PC-3 (cell line): ENCODE measurements around the gene DCLK3. TPM values are rescaled to one million over a fixed set of nuclear protein-coding genes. Genes with fewer than 3 reads are reported as not detected.
A peak's percentile ranks its signal among the peaks of the same experiment; 100 is the strongest.

Source experiments
- ATAC-seq: fragments of 200-7000 bp; cut with Tn5 transposase; 2 replicates; pipeline ENCODE4 v1.9.1; 2020; ENCODE audit warnings: mild to moderate bottlenecking, moderate library complexity
- BruUV-seq: library from RNA; stranded (reverse); fragments of 400-500 nt; replicated peaks from 2 replicates; lab custom pipeline; 2021; lab: Mats Ljungman, UMichigan
- CTCF ChIA-PET: fragments of 300-600 bp; sonication (Branson Sonifier 250); formaldehyde crosslinking; loops from one replicate; lab custom pipeline; 2022; ENCODE audit warnings: antibody characterized with exemption; lab: Charles Lee
- POLR2A ChIA-PET: fragments of 300-600 bp; sonication (Branson Sonifier 250); formaldehyde crosslinking; loops from one replicate; lab custom pipeline; 2022; ENCODE audit warnings: antibody characterized with exemption; ENCODE audit not compliant: unreplicated experiment; lab: Charles Lee
- DNase-seq: peaks from one replicate; pipeline ENCODE4 v3.0.0-alpha.2; 2015
- H2AFZ ChIP-seq: fragments of 300-600 bp; sonication (generic); 2 replicates; pipeline ENCODE4 v1.6.0; 2016; ENCODE audit warnings: antibody characterized with exemption, low read length
- H3F3A ChIP-seq: fragments of 300-600 bp; sonication (generic); one replicate; pipeline ENCODE4 v1.6.0; 2017; ENCODE audit warnings: antibody characterized with exemption, low read length, control low read depth, mild to moderate bottlenecking; ENCODE audit not compliant: unreplicated experiment
- H3K27ac ChIP-seq: fragments of 300-600 bp; sonication (generic); 2 replicates; pipeline ENCODE4 v1.5.1; 2016; ENCODE audit warnings: mild to moderate bottlenecking, low read length
- H3K27me3 ChIP-seq: fragments of 300-600 bp; sonication (generic); 2 replicates; pipeline ENCODE4 v1.6.1; 2016; ENCODE audit warnings: low read length, mixed read lengths
- H3K36me3 ChIP-seq: fragments of 300-600 bp; sonication (generic); 2 replicates; pipeline ENCODE4 v1.6.1; 2016; ENCODE audit warnings: low read depth, mixed run types, low read length, mixed read lengths
- H3K4me1 ChIP-seq: fragments of 300-600 bp; sonication (generic); 2 replicates; pipeline ENCODE4 v1.5.1; 2016; ENCODE audit warnings: low read length; ENCODE audit not compliant: insufficient read depth
- H3K4me2 ChIP-seq: fragments of 300-600 bp; sonication (generic); 2 replicates; pipeline ENCODE4 v1.6.0; 2016; ENCODE audit warnings: low read length
- H3K4me3 ChIP-seq: fragments of 300-600 bp; sonication (generic); 2 replicates; pipeline ENCODE4 v1.5.1; 2016; ENCODE audit warnings: mild to moderate bottlenecking, low read length, mixed read lengths
- H3K79me2 ChIP-seq: fragments of 300-600 bp; sonication (generic); 2 replicates; pipeline ENCODE4 v1.6.1; 2017; ENCODE audit warnings: low read length, mixed read lengths
- H3K9ac ChIP-seq: fragments of 300-600 bp; sonication (generic); 2 replicates; pipeline ENCODE4 v1.6.0; 2016; ENCODE audit warnings: mild to moderate bottlenecking, low read length
- H3K9me2 ChIP-seq: fragments of 300-600 bp; sonication (generic); replicated peaks from 2 replicates; pipeline ENCODE4 v1.6.1; 2016; ENCODE audit warnings: mixed run types, low read length, mixed read lengths
- H3K9me3 ChIP-seq: fragments of 300-600 bp; sonication (generic); 2 replicates; pipeline ENCODE4 v1.6.1; 2016; ENCODE audit warnings: low read length, mixed read lengths
- H4K20me1 ChIP-seq: fragments of 300-600 bp; sonication (generic); 2 replicates; pipeline ENCODE4 v1.6.1; 2016; ENCODE audit warnings: low read length, mixed read lengths
- CTCF ChIP-seq: fragments of 300-600 bp; sonication (generic); conservative IDR thresholded peaks from 2 replicates; pipeline ENCODE4 v1.5.1; 2017; ENCODE audit warnings: antibody characterized with exemption, low read depth, mild to moderate bottlenecking, low read length
- EZH2 ChIP-seq: fragments of 300-600 bp; sonication (generic); IDR thresholded peaks from one replicate; pipeline ENCODE4 v1.6.1; 2017; ENCODE audit warnings: antibody characterized with exemption, mild to moderate bottlenecking, low read length; ENCODE audit not compliant: unreplicated experiment
- EZH2phosphoT487 ChIP-seq: fragments of 300-600 bp; sonication (generic); IDR thresholded peaks from 2 replicates; pipeline ENCODE4 v1.6.1; 2018; ENCODE audit warnings: mild to moderate bottlenecking, antibody characterized with exemption, low read length, borderline replicate concordance
- intact Hi-C: fragments of 100-400 bp; cut with micrococcal nuclease; formaldehyde crosslinking; loops from 2 replicates; pipeline ENCODE4 v1.9.0; 2023
- total RNA-seq: library from RNA; depleted of rRNA; stranded (reverse); fragments of >200 nt; gene quantifications from 2 replicates; pipeline ENCODE4 v1.2.3, GENCODE V29; 2014

Gene DCLK3
- total RNA-seq, 1 experiment from 2014 or later: not detected

GRCh38 chr3:36678216-36679013 lies 85.9 kb downstream of the DCLK3 start:
- Histone ChIP-seq H3K79me2 (no peaks in the 10 kb centered on the region), H3K9ac (peak overlapping the region; percentile 19; the same call in 1 of the 2 replicates), H3K36me3 (peaks cover 6% of the 10 kb centered on the region; the same call in 1 of the 2 replicates), H3K4me1 (peaks cover 29% of the 10 kb centered on the region), H3K4me3 (peak overlapping the region; percentile 19; the same call in 1 of the 2 replicates), H3K9me2 (no peaks in the 10 kb centered on the region), H3K9me3 (peaks cover 9% of the 10 kb centered on the region; the same call in 1 of the 2 replicates), H3K27ac (peak overlapping the region; percentile 76), H3K27me3 (no peaks in the 10 kb centered on the region), H3K4me2 (peak overlapping the region; percentile 52; the same call in 1 of the 2 replicates), H4K20me1 (no peaks in the 10 kb centered on the region), H3F3A (peaks cover 11% of the 10 kb centered on the region), H2AFZ (no peak overlapping the region)
- ChIA-PET POLR2A (interaction anchor here (0.6 kb wide), 1 partner anchor 722 kb away, joined by 3 read pairs; no protein-coding TSS in a partner anchor), CTCF (no interaction called here)
- TF ChIP-seq EZH2phosphoT487: no peak
- TF ChIP-seq CTCF: no peak
- DNase-seq (peak; percentile 75), ATAC-seq (peak; percentile 18)
- intact Hi-C loops: loop anchor here (1.0 to 2.0 kb wide), 2 partner anchors 22 to 30 kb away; no protein-coding TSS in a partner anchor
- no TSS peak for BruUV-seq

GRCh38 chr3:36677331-36678007 lies 86.9 kb downstream of the DCLK3 start:
- intact Hi-C loops: loop anchor here (2.0 kb wide), 1 partner anchor 23 kb away; no protein-coding TSS in a partner anchor
- ATAC-seq: peak; percentile 80
- H3K4me2 ChIP-seq: peak overlapping the region; percentile 7

More at GRCh38 chr3:36677331-36678007, 86.9 kb downstream of the DCLK3 start:
- peak; percentile 97 for DNase-seq
- Histone ChIP-seq H3K9ac (no peak overlapping the region), H3K4me1 (peaks cover 29% of the 10 kb centered on the region), H2AFZ (no peak overlapping the region), H3K4me3 (no peak overlapping the region), H3F3A (peaks cover 11% of the 10 kb centered on the region), H3K79me2 (no peaks in the 10 kb centered on the region), H4K20me1 (no peaks in the 10 kb centered on the region), H3K36me3 (peaks cover 6% of the 10 kb centered on the region; the same call in 1 of the 2 replicates), H3K27ac (peak overlapping the region; percentile 76), H3K9me3 (peaks cover 9% of the 10 kb centered on the region; the same call in 1 of the 2 replicates), H3K27me3 (no peaks in the 10 kb centered on the region), H3K9me2 (no peaks in the 10 kb centered on the region)
- TF ChIP-seq CTCF (no peak), EZH2phosphoT487 (no peak), EZH2 (no peak)
- POLR2A ChIA-PET: interaction anchor here (0.6 kb wide), 1 partner anchor 235 kb away, joined by 4 read pairs; no protein-coding TSS in a partner anchor
- CTCF ChIA-PET: interaction anchor here (0.6 kb wide), 1 partner anchor 700 kb away, joined by 5 read pairs; no protein-coding TSS in a partner anchor
- BruUV-seq: no TSS peak
